Heart left ventricle (tissue), 16 donors: ENCODE measurements around the gene SUGCT. TPM values are rescaled to one million over a fixed set of nuclear protein-coding genes. Genes with fewer than 3 reads are reported as not detected.
A peak's percentile ranks its signal among the peaks of the same experiment; 100 is the strongest.

Experiments
- ATAC-seq, 4 donors: fragments of 200-7000 bp; cut with Tn5 transposase; one replicate each; pipeline ENCODE4 v1.9.1; 2020 to 2022; ENCODE audit warnings: moderate library complexity in 4 of 4, mild to moderate bottlenecking in 3 of 4, moderate number of reproducible peaks in 1 of 4
- DNase-seq, 5 donors: peaks; one replicate each; pipeline ENCODE4 v3.0.0-alpha.2; 2020
- H3K27ac ChIP-seq, 12 donors: fragments of 200-600 bp; sonication (generic) in 4 of 12; one replicate each; pipeline versions ENCODE4 v1.5.0 to v1.8.0; 2016 to 2022; ENCODE audit warnings: mild to moderate bottlenecking in 2 of 12
- H3K27me3 ChIP-seq, 9 donors: fragments of 200-600 bp; sonication (generic) in 2 of 9; one replicate each; pipeline versions ENCODE4 v1.5.1 to v1.8.0; 2016 to 2022; ENCODE audit warnings: mild to moderate bottlenecking in 3 of 9
- H3K36me3 ChIP-seq, 9 donors: fragments of 200-600 bp; sonication (generic) in 2 of 9; one replicate each; pipeline versions ENCODE4 v1.5.0 to v1.8.0; 2018 to 2022; ENCODE audit warnings: mild to moderate bottlenecking in 2 of 9
- H3K4me1 ChIP-seq, 12 donors: fragments of 200-600 bp; sonication (generic) in 4 of 12; one replicate each; pipeline versions ENCODE4 v1.5.0 to v1.8.0; 2016 to 2022; ENCODE audit warnings: mild to moderate bottlenecking in 3 of 12
- H3K4me3 ChIP-seq, 12 donors: fragments of 200-600 bp; sonication (generic) in 4 of 12; one replicate each; pipeline versions ENCODE4 v1.5.0 to v1.8.0; 2017 to 2022; ENCODE audit warnings: mild to moderate bottlenecking in 9 of 12, moderate library complexity in 4 of 12
- H3K9me3 ChIP-seq, 12 donors: fragments of 200-600 bp; sonication (generic) in 4 of 12; one replicate each; pipeline versions ENCODE4 v1.5.0 to v1.8.0; 2016 to 2022; ENCODE audit warnings: mild to moderate bottlenecking in 1 of 12
- CTCF ChIP-seq, 12 donors: fragments of 200-600 bp; sonication (generic) in 4 of 12; IDR thresholded peaks; one replicate each; pipeline versions ENCODE4 v1.5.0 to v1.8.0; 2018 to 2022; ENCODE audit warnings: antibody characterized with exemption in 12 of 12, mild to moderate bottlenecking in 5 of 12
- POLR2A ChIP-seq, 2 donors: fragments of 450-650 bp; IDR thresholded peaks; one replicate each; pipeline ENCODE4 v1.6.1; 2017; ENCODE audit warnings: antibody characterized with exemption in 2 of 2, mild to moderate bottlenecking in 2 of 2, moderate library complexity in 2 of 2
- WGBS, 4 donors: extraction: QIAGEN DNeasy Blood & Tissue Kit in 2 of 4; methylation state at CpG; one replicate each; pipeline versions ENCODE4 v1.1.5 to v1.1.7; 2013 to 2018; 5-methylcytosine and 5-hydroxymethylcytosine counted together
- intact Hi-C, 10 donors: fragments of 100-400 bp; cut with DNase I; formaldehyde crosslinking; loops; one replicate each; pipeline versions ENCODE4 v1.11.1 to v1.14.2; 2022
- polyA plus RNA-seq, 2 donors: library from polyadenylated mRNA; stranded (reverse); fragments of 200-250 nt; gene quantifications; one replicate each; pipeline ENCODE4 v1.2.3, GENCODE V29; 2013
- total RNA-seq, 9 donors: library from RNA; depleted of rRNA in 2 of 9; stranded (reverse); fragments of >200 nt in 2 of 9; fragmentation: NEBNext Ultra II Directional in 3 of 9; extraction: Animal tissue kit (Norgen Biotek cat#: 25700) in 3 of 9; gene quantifications; one replicate each; pipeline versions ENCODE4 v1.1.0 to v1.2.4, GENCODE V29; 2016 to 2023
- donor health status: ischemic (EF 13 %, LVEDD 7.1; RV severe dilation, severe dysfunction).
- donor health status: healthy with polysubstance abuse.
- donor health status: DM: no; HTN: yes; CAD: no.
- donor health status: DM: no; HTN: no; CAD: no.
- donor health status: ischemic (EF 25% LVEDD 6.9; RV normal size, moderate dysfunction).
- donor health status: ischemic (EF 25% LVEDD 5.7; RV mildly dilated, moderate dysfunction).
- donor health status: healthy.
- donor health status: DM: yes; HTN: yes; CAD: no.
- donor health status: ischemic (EF 35%, LVEDD 5.7; RV mildly dilated, moderate dysfunction).
- donor health status: nonischemic (EF 11% LVEDD 7.7; RV severe dilation, severe dysfunction).
- donor health status: DM: yes; HTN: yes; CAD: no.
- donor health status: PGD.
- donor health status: ischemic (EF 29% LVEDD 5.4; RV normal size, mild dysfunction).
- donor health status: nonischemic (EF 23%, LVEDD 6.1; RV moderate dilation, normal function).

SUGCT gene
- total and polyA plus RNA-seq, 11 donors: 1.4 to 7.6 (median 4.4) TPM

GRCh38 chr7:40571796-40572195, 437.0 kb downstream of the SUGCT start:
- Histone ChIP-seq H3K4me3 (no peak overlapping the region), H3K4me1 (no peaks in the 10 kb centered on the region), H3K27me3 (no peaks in the 10 kb centered on the region), H3K36me3 (no peaks in the 10 kb centered on the region), H3K9me3 (peaks cover 0 to 2% (median 0%) of the 10 kb centered on the region in 12 donors), H3K27ac (no peak overlapping the region)
- TF ChIP-seq CTCF (IDR thresholded peaks at IDR 0.05): no peak
- no peak for TF ChIP-seq POLR2A (IDR thresholded peaks at IDR 0.05)
- 48 to 53% (median 51%) methylated on average over 5 of the region's 5 CpGs for WGBS, 4 donors
- ATAC-seq (peak in 1 of 4 donors; percentile 44), DNase-seq (peak in 1 of 5 donors; percentile 18)
- intact Hi-C loops: no loop called here

- DNase-seq (no peak), ATAC-seq (no peak)
- TF ChIP-seq CTCF (IDR thresholded peaks at IDR 0.05) (no peak), POLR2A (IDR thresholded peaks at IDR 0.05) (no peak)
- H3K9me3 ChIP-seq: peaks cover 0 to 13% (median 0%) of the 10 kb centered on the region in 12 donors
- 55 to 61% (median 58%) methylated on average over 8 of the region's 8 CpGs for WGBS, 4 donors
- no peaks in the 10 kb centered on the region for H3K36me3 ChIP-seq
- intact Hi-C loops: no loop called here
- no peak overlapping the region for H3K4me3 ChIP-seq
- no peak overlapping the region for H3K27ac ChIP-seq
- H3K4me1 ChIP-seq: no peaks in the 10 kb centered on the region
- no peaks in the 10 kb centered on the region for H3K27me3 ChIP-seq
Observed at GRCh38 chr7:40572810-40573465, 438.1 kb downstream of the SUGCT start.

- ATAC-seq (no peak), DNase-seq (no peak)
- Histone ChIP-seq H3K27ac (no peak overlapping the region), H3K9me3 (peaks cover 0 to 13% (median 0%) of the 10 kb centered on the region in 12 donors), H3K4me3 (no peak overlapping the region), H3K4me1 (no peaks in the 10 kb centered on the region), H3K36me3 (no peaks in the 10 kb centered on the region), H3K27me3 (no peaks in the 10 kb centered on the region)
- WGBS, 4 donors: 58 to 66% (median 65%) methylated on average over 5 of the region's 5 CpGs
- TF ChIP-seq POLR2A (IDR thresholded peaks at IDR 0.05) (no peak), CTCF (IDR thresholded peaks at IDR 0.05) (no peak)
- intact Hi-C loops: no loop called here
Observed at GRCh38 chr7:40579401-40579800, 444.6 kb downstream of the SUGCT start.

- Histone ChIP-seq H3K9me3 (peaks cover 0 to 13% (median 0%) of the 10 kb centered on the region in 12 donors), H3K4me1 (no peaks in the 10 kb centered on the region), H3K27ac (no peak overlapping the region), H3K27me3 (no peaks in the 10 kb centered on the region), H3K4me3 (no peak overlapping the region), H3K36me3 (no peaks in the 10 kb centered on the region)
- no peak for ATAC-seq
- TF ChIP-seq CTCF (IDR thresholded peaks at IDR 0.05): no peak
- no peak for TF ChIP-seq POLR2A (IDR thresholded peaks at IDR 0.05)
- intact Hi-C loops: no loop called here
- no peak for DNase-seq
- 94 to 97% (median 96%) methylated on average over 4 of the region's 4 CpGs for WGBS, 4 donors
Observed at GRCh38 chr7:40580776-40581175, 446.0 kb downstream of the SUGCT start.
